ENCODE results near the gene SCFD2. TPM values are rescaled to one million over a fixed set of nuclear protein-coding genes. Genes with fewer than 3 reads are reported as not detected.
"Not testable (repeated sequence)": the region's sequence is repeated elsewhere in the genome, so short reads cannot be mapped to it uniquely, and the experiment has no call there.

Gene SCFD2
- polyA plus RNA-seq, 2 of the 4 experiments (the other 2 are of a cell fraction) = 7.6 to 10.8 TPM

- ATAC-seq = no peak
- 69% methylated on average over 2 of the region's 2 CpGs for WGBS (ENCODE audit: missing lambda C conversion rate)
Observed at GRCh38 chr4:53306729-53307128, 59.1 kb downstream of the SCFD2 start.

GRCh38 chr4:53292209-53292608 lies 73.7 kb downstream of the SCFD2 start:
- ATAC-seq; H3K27ac ChIP-seq; FAIRE-seq; H3K4me2 ChIP-seq; CTCF ChIA-PET; POLR2A ChIA-PET; H3K4me1 ChIP-seq; H3K4me3 ChIP-seq; H3K9me3 ChIP-seq; DNase-seq (ENCODE audit: low read depth in 1 of 2, low spot score in 1 of 2): not testable (repeated sequence)

More at GRCh38 chr4:53306729-53307128, 59.1 kb downstream of the SCFD2 start:
- no peak overlapping the region for H3K4me2 ChIP-seq
- TF ChIP-seq ELK1 (IDR thresholded peaks at IDR 0.05; ENCODE audit: low read depth, low read length) (no peak), ATOH8 (CRISPR knock-in tag; IDR thresholded peaks at IDR 0.05; ENCODE audit: low read depth) (no peak), POLR2AphosphoS2 (conservative IDR thresholded peaks at IDR 0.05; ENCODE audit: low read length) (no peak), ESRRA (IDR thresholded peaks at IDR 0.05; ENCODE audit: borderline replicate concordance, low read length) (no peak), KDM5A (IDR thresholded peaks at IDR 0.05) (no peak), HDAC2 (IDR thresholded peaks at IDR 0.05) (no peak), USF2 (IDR thresholded peaks at IDR 0.05) (no peak), MYC (IDR thresholded peaks at IDR 0.05; ENCODE audit: borderline replicate concordance, low read length) (no peak)
- TF ChIP-seq, protein P1, sequence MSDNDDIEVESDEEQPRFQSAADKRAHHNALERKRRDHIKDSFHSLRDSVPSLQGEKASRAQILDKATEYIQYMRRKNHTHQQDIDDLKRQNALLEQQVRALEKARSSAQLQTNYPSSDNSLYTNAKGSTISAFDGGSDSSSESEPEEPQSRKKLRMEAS (IDR thresholded peaks at IDR 0.05) = no peak
- POLR2A ChIA-PET = no interaction called here
- H3K4me1 ChIP-seq = no peaks in the 10 kb centered on the region
- CTCF ChIA-PET = no interaction called here
- no peak for DNase-seq (ENCODE audit: low read depth in 1 of 2, low spot score in 1 of 2)
- H3K9me3 ChIP-seq = no peaks in the 10 kb centered on the region
- H3K4me3 ChIP-seq = no peak overlapping the region
- H3K27ac ChIP-seq = no peak overlapping the region
- no peak for FAIRE-seq

DNA sequence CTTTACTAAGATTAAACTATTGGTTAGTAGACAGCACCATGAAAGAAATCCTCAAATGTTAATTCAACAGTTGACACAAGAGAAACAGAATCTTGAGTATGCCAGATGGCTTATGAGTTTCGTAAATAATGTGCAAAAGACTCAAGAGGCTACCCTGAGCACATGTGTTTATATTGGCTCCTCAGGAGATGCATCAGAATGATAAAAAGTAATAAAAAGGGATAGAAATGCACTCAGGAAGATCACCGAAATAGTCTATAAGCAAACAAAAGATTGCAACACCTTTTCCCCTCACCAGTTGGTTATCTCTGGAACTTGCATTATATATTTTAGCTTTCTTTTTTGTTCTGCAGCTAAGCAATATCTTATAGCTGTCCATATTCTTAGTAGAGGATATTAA lies 84.4 kb downstream of the SCFD2 start:
- H3K9me3 ChIP-seq = no peaks in the 10 kb centered on the region
- TF ChIP-seq, protein P2, sequence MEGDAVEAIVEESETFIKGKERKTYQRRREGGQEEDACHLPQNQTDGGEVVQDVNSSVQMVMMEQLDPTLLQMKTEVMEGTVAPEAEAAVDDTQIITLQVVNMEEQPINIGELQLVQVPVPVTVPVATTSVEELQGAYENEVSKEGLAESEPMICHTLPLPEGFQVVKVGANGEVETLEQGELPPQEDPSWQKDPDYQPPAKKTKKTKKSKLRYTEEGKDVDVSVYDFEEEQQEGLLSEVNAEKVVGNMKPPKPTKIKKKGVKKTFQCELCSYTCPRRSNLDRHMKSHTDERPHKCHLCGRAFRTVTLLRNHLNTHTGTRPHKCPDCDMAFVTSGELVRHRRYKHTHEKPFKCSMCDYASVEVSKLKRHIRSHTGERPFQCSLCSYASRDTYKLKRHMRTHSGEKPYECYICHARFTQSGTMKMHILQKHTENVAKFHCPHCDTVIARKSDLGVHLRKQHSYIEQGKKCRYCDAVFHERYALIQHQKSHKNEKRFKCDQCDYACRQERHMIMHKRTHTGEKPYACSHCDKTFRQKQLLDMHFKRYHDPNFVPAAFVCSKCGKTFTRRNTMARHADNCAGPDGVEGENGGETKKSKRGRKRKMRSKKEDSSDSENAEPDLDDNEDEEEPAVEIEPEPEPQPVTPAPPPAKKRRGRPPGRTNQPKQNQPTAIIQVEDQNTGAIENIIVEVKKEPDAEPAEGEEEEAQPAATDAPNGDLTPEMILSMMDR (IDR thresholded peaks at IDR 0.05) = no peak
- TF ChIP-seq HEYL (CRISPR knock-in tag; IDR thresholded peaks at IDR 0.05) (no peak), EHF (CRISPR knock-in tag; IDR thresholded peaks at IDR 0.05) (no peak), JUN (IDR thresholded peaks at IDR 0.05) (no peak), MYC (IDR thresholded peaks at IDR 0.05; ENCODE audit: borderline replicate concordance, low read length) (no peak), CHD2 (IDR thresholded peaks at IDR 0.05; ENCODE audit: low read length, partially characterized antibody) (no peak), RARB (CRISPR knock-in tag; IDR thresholded peaks at IDR 0.05) (no peak), RCOR1 (IDR thresholded peaks at IDR 0.05; ENCODE audit: low read depth, low read length) (no peak)
- H3K4me3 ChIP-seq = no peak overlapping the region
- FAIRE-seq (no peak), ATAC-seq (no peak), DNase-seq (ENCODE audit: low read depth in 1 of 2, low spot score in 1 of 2) (no peak)
- WGBS (ENCODE audit: missing lambda C conversion rate) = 90% methylated on average over 2 of the region's 2 CpGs
- H3K27ac ChIP-seq = no peak overlapping the region
- H3K4me2 ChIP-seq = no peak overlapping the region
- CTCF ChIA-PET = no interaction called here
- POLR2A ChIA-PET = no interaction called here
- H3K4me1 ChIP-seq = no peaks in the 10 kb centered on the region

DNA sequence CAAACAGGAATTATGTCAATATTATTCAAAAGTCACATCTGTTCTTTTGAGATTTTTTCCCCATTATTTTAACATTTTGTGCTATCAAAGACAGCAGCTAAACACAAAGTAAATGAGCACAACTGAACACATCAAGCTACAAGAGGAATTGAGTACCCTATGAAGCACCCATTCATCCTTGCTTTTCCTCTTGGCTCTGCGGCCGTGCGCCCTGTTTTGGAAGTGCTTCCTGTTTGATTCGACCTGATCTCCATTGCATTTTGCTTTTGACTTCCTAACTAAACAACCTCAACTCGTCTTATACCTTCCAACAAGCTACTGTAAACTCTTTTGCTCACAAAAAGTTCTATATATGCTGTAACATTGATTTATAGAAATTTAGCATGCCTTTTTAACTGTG lies 85.0 kb downstream of the SCFD2 start:
- no peak for ATAC-seq
- H3K4me1 ChIP-seq = no peaks in the 10 kb centered on the region
- no peak overlapping the region for H3K27ac ChIP-seq
- 81% methylated on average over 5 of the region's 5 CpGs for WGBS (ENCODE audit: missing lambda C conversion rate)
- no peak overlapping the region for H3K4me3 ChIP-seq
- FAIRE-seq = no peak
- no peak for DNase-seq (ENCODE audit: low read depth in 1 of 2, low spot score in 1 of 2)
- H3K9me3 ChIP-seq = no peaks in the 10 kb centered on the region
- H3K4me2 ChIP-seq = no peak overlapping the region
- CTCF ChIA-PET = no interaction called here
- POLR2A ChIA-PET = no interaction called here
- TF ChIP-seq EP300 (IDR thresholded peaks at IDR 0.05) (no peak), RCOR1 (IDR thresholded peaks at IDR 0.05; ENCODE audit: low read depth, low read length) (no peak), HDAC2 (IDR thresholded peaks at IDR 0.05) (no peak), JUNB (IDR thresholded peaks at IDR 0.05) (no peak), SREBF2 (IDR thresholded peaks at IDR 0.05) (no peak), RAD21 (conservative IDR thresholded peaks at IDR 0.05 in 1 of 2, IDR thresholded peaks at IDR 0.05 in 1 of 2) (no peak), CHD2 (IDR thresholded peaks at IDR 0.05; ENCODE audit: low read length, partially characterized antibody) (no peak), HOXB5 (CRISPR knock-in tag; IDR thresholded peaks at IDR 0.05) (no peak), PHF8 (IDR thresholded peaks at IDR 0.05; ENCODE audit: borderline replicate concordance, low read depth) (no peak), SMC3 (IDR thresholded peaks at IDR 0.05) (no peak), ZFP36 (IDR thresholded peaks at IDR 0.05; ENCODE audit: borderline replicate concordance, partially characterized antibody) (no peak), ATOH8 (CRISPR knock-in tag; IDR thresholded peaks at IDR 0.05; ENCODE audit: low read depth) (no peak), ZSCAN20 (CRISPR knock-in tag; IDR thresholded peaks at IDR 0.05) (no peak)
- TF ChIP-seq, protein P3, sequence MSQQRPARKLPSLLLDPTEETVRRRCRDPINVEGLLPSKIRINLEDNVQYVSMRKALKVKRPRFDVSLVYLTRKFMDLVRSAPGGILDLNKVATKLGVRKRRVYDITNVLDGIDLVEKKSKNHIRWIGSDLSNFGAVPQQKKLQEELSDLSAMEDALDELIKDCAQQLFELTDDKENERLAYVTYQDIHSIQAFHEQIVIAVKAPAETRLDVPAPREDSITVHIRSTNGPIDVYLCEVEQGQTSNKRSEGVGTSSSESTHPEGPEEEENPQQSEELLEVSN (IDR thresholded peaks at IDR 0.05; ENCODE audit: borderline replicate concordance, low read depth) = no peak
